Nucleus accumbens (tissue), 56 donors: ENCODE data around the gene RABGAP1.
A peak's percentile ranks its signal among the peaks of the same experiment; 100 is the strongest.
"Not testable (repeated sequence)": the region's sequence is repeated elsewhere in the genome, so short reads cannot be mapped to it uniquely, and the experiment has no call there.

ENCODE experiments used
- DNase-seq, 56 donors: peaks; one replicate each; lab custom pipeline; 2025; lab: John Stamatoyannopoulos, UW

RABGAP1 gene

DNA sequence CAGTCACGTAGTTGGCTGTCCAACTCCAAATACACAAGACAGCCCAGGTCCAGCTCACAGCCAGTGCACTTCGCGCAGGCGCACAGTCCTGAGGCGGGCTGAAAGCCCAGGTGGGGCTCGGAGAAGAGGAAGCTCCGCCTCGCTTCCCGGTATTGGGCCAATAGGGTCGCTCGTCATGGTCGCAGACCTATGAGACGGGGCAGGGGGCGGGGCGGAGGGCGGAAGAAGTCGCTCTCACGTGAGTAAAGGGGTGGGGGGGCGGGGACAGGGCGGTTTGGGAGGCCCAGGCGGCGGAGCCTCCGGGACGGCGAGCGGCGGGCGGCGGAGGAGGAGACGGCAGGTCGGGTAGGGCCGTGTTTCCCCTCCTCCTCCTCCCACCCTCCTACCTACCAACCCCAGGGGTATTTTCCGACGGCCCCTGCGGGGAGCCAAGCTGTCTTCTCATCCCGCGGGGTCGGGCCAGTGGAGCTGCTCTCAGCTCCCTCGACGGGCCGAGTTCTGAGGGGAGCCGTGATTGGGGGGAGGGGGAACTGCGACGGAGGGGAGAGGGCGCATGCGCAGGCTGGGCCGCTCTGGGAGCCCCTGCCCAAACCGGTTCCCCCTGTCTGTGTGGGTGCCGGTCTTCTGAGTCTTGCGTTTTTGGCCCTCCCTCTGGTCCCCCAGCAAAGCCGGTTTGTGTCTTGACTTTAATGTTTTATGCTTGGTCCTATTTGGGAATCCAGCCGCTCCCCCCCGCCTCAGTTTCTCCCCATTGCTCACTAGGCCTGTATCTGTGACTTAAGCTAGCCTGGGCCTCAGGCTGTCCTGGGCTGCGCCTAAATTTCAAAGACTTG is at the start of gene RABGAP1:
Gene RABGAP1 (plus strand): TSS at position 272 of the 833 bp plus-strand sequence. CDS start 16,040 bp downstream, outside the sequence.
- DNase-seq = peak; percentile 81 to 99 (median 97)

DNA sequence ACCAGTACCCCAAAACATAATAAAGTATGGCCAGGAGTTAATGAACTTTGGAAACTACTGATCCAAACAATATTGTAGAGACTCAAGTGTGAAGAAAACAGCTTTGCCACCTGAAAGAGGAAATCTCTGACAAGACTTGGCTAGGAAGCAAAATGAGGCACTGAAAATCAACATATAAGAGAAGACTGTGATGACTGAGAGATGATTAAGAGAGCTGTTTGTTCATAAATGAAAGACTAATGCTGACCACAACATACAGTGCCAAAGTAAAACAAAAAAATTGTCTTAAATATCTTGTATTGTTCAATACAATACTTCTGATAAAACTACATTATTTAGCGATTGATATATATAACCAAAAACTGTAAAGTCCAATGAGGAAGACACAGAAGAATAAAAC is 42.9 kb upstream of the RABGAP1 start:
- DNase-seq = no peak

- DNase-seq = no peak
Observed at GRCh38 chr9:122900791-122901190, 40.0 kb upstream of the RABGAP1 start.

- peak in 22 of 56 donors; percentile 17 to 60 (median 38) for DNase-seq
Observed at GRCh38 chr9:122904466-122904822, 36.4 kb upstream of the RABGAP1 start.

GRCh38 chr9:122904823-122905710 is 35.8 kb upstream of the RABGAP1 start, which contains the start of gene RC3H2:
Gene RC3H2 (minus strand): TSS chr9:122905359. CDS start chr9:122897509, 7,850 bp downstream.
- peak; percentile 72 to 100 (median 99) for DNase-seq

GRCh38 chr9:122906122-122906521 is 34.7 kb upstream of the RABGAP1 start:
- DNase-seq = not testable (repeated sequence)

- no peak for DNase-seq
Observed at GRCh38 chr9:122912671-122912963, 28.2 kb upstream of the RABGAP1 start.

DNA sequence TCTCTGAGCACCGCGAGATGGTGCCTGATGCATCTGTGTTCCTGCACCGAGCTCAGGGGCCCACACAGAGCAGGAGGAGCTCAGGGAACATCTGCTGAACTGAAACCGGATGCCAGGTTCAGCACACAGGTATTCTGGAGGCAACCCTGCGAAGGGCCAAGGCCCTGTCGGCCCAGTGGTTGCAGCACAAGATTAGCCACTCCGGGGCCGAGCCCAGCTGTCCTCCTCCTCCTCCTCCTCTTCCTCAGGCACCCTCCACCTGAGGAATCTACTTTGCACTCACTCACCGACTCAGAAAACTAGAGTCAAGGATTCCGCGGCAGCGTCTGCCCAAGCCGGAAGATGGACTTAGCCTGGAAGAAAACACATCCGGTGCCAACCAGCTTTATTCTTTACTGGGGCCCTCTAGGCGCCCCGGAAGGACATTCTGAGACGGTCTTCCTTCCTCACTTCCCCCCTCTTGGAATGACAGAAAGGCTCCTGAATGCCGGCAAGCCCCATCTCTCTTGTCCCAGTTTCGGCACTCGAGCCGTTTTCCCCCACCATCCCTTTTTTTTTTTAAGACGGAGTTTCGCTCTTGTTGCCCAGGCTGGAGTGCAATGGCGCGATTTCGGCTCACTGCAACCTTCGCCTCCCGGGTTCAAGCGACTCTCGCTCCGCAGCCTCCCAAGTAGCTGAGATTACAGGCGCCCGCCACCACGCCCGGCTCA is 27.7 kb upstream of the RABGAP1 start, which contains the start of gene ZBTB6:
Gene ZBTB6 (minus strand): TSS at position 360 of the 710 bp plus-strand sequence. CDS start 1,251 bp downstream, outside the sequence.
- DNase-seq = peak; percentile 9 to 93 (median 77)

GRCh38 chr9:122918310-122918709 is 22.5 kb upstream of the RABGAP1 start:
- no peak for DNase-seq

DNA sequence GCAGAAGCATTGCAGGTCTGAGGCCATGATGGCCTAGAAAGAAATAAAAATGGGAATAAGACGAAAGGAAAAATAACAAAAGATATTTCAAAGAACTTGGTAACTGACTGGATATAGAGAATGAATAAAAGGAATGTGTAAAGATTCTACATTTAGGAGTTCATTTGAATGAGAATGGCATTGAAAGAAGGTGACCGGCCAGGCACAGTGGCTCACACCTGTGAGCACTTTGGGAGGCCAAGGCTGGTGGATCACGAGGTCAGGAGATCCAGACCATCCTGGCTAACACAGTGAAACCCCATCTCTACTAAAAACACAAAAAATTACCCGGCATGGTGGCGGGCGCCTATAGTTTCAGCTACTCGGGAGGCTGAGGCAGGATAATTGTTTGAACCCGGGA is 18.1 kb upstream of the RABGAP1 start:
- DNase-seq = no peak

DNA sequence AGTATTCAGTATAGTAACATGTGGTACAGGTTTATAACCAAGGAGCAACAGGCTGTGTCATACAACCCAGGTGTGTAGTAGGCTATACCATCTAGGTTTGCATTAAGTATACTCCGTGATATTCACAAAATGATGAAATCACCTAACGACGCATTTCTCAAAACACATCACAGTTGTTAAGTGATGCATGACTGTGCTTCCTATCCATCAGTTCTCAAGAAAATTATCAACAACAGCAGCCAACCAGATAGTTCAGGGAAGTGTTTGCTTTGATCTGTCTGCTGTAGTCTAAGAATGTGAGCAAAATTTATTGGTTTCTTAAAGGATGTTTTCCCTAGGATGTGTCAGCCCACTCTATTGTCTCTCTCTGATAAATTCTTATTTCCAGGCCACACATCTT is 16.9 kb upstream of the RABGAP1 start:
- DNase-seq = no peak

GRCh38 chr9:122929796-122930354 is 10.9 kb upstream of the RABGAP1 start:
- no peak for DNase-seq

DNA sequence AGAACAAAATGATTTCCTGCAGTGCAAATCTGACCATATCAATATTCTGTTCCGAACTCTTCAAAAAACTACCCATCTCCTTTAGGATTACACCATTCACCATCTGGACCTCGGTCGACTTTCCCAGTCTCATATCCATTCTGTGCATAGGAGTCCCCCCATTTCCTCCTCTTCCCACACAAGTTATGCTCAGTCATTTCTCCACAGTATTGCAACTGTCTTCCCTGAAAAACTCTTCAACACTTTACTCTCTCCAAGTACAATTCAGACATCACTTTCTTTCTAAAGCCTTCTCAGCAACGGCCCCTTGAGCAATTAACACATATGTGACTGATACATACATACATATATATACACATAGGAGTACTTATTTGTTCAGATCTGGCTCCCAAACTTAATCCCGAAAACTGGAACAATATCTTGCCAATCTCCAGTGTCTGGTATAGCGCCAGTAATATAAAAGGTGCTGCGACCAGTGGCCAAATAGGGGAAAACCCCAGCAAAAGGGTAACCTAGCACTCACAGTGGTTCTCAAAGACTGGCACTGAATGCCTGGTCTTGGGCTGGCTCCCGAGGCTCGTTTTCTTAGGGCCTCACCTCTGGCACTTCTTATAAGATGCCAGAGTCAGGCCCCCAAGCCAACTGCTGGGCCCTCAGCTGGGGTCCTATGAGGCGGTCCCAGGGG is 10.1 kb upstream of the RABGAP1 start:
- DNase-seq = no peak

- DNase-seq = peak; percentile 71 to 98 (median 93)
Observed at GRCh38 chr9:122931226-122932121, 9.3 kb upstream of the RABGAP1 start, which contains the start of gene ZBTB26. Gene ZBTB26 (minus strand): TSS chr9:122931512. CDS start chr9:122919934, 11,578 bp downstream.

GRCh38 chr9:122936464-122936863 is 4.4 kb upstream of the RABGAP1 start:
- no peak for DNase-seq

DNA sequence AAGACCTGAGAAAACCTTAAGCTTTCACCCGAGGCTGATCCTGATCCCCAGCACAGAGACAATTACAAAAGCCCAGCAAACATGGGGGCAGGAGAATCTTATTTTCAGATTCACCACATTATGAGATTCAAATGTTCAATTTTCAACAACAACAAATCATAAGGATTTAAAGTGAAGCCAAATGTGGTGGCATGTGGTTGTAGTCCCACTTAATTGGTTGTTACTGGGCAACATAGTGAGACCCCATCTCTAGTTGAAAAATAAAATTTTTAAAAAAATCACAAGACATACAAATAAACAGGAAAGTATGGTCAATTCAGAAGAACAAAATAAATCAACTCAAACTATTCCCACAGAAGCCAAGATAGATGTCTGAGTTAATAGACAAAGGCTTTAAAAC is 3.9 kb upstream of the RABGAP1 start:
- no peak for DNase-seq

GRCh38 chr9:122939601-122940000 is 1.2 kb upstream of the RABGAP1 start:
- no peak for DNase-seq

DNA sequence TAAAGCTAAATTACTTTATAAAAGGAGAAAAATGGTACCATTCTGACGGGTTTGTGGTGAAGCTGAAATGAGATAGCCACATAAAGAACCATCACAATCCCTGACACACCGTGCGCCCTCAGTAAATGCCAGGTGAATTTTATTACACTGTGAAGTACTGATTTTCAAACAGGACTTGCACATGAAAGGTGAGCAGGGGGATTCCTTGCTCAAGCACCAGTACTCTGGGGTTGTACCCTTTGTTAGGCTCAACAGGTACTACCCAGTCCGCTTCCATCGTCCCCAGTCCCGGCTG is 419 bp upstream of the RABGAP1 start:
- no peak for DNase-seq
